ENCODE data around the gene VAPB. TPM values are rescaled to one million over a fixed set of nuclear protein-coding genes. Genes with fewer than 3 reads are reported as not detected.

VAPB gene
- total and polyA plus RNA-seq, 10 of the 15 experiments (the other 5 are each of a cell fraction or from before 2014, with no cell fraction given): 3.2 to 28.6 (median 20.5) TPM

DNA sequence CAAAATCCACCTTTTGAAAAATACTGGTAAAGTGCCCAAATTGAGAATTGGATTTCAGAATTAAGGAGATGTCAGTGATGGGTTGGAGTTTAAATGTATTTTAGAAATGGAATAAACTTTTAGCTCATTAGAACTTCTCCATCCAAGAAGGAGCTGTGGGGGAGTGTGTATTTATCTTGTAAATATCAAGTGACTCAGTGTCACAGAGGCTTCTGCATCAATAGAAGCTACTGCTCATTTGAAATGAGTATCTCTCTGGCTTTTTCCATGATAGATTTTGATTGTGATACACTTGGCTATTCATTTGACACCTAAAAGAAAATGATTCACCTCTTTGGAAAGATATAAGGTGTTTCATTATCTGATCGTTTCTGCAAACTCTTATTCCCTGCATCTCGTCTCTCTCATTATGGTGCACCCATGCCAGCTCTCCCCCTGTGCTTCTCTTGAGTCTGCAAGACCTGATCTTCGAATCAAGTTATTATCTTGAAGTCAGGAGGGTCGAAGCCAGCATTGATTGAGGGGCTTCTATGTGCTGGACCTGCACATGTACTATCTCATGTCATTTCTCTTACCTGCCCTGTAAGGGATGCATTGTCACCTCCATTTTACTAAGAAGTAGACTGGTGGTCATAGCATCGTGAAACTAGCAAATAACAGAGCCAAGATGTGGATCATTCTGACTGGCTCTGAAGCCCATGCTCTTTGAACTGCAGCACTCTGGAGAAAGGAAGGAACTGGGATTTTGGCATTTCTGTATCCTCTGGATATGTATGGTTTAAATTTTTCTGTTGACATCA, 30.1 kb downstream of the VAPB start:
- intact Hi-C loops (cut with micrococcal nuclease; ENCODE audit: unreplicated experiment) (no loop called here), in situ Hi-C loops (cut with MboI) (no loop called here)
- H3K79me2 ChIP-seq (ENCODE audit: control insufficient read depth, insufficient read depth, low read length): peaks cover 25% of the 10 kb centered on the region
- 92% methylated on average over 5 of the region's 5 CpGs for WGBS (ENCODE audit: insufficient coverage, insufficient replicate concordance, low lambda C conversion rate, missing lambda C conversion rate)
- ChIA-PET CTCF (interaction anchor here (1.3 to 1.6 kb wide), 2 partner anchors 14 to 19 kb away, joined by 3 read pairs; no protein-coding TSS in a partner anchor), RAD21 (ENCODE audit: unreplicated experiment) (interaction anchor here (0.6 to 0.9 kb wide), 2 partner anchors 10 to 11 kb away, joined by 3 read pairs; no protein-coding TSS in a partner anchor), POLR2A (no interaction called here), SMC1A (ENCODE audit: uncharacterized antibody, unreplicated experiment) (interaction anchor here (0.9 to 1.9 kb wide), 4 partner anchors 13 to 25 kb away, joined by 3 to 6 read pairs (median 5); no protein-coding TSS in a partner anchor)
- TF ChIP-seq TBL1XR1 (IDR thresholded peaks at IDR 0.05; ENCODE audit: low read depth, low read length): no peak
- TF ChIP-seq FOS (IDR thresholded peaks at IDR 0.05; ENCODE audit: borderline replicate concordance, extremely low read depth, insufficient read length): no peak
- TF ChIP-seq EGR1 (IDR thresholded peaks at IDR 0.05; ENCODE audit: borderline replicate concordance in 1 of 2, low read depth in 2 of 2, low read length in 2 of 2): no peak
- TF ChIP-seq FOXK2 (IDR thresholded peaks at IDR 0.05): no peak
- peaks cover 5 to 29% of the 10 kb centered on the region in 2 experiments for H3K36me3 ChIP-seq (ENCODE audit: control insufficient read depth in 2 of 2, insufficient read depth in 2 of 2, low read length in 1 of 2)
- FAIRE-seq (no peak), DNase-seq (ENCODE audit: low read depth, low spot score) (no peak), ATAC-seq (no peak)
- H3K4me2 ChIP-seq (ENCODE audit: control insufficient read depth, insufficient read depth): no peak overlapping the region
- H3K27ac ChIP-seq (ENCODE audit: control insufficient read depth, insufficient read depth): no peak overlapping the region
- no peak overlapping the region for H2AFZ ChIP-seq (ENCODE audit: control insufficient read depth, low read depth, low read length)
- H3K9ac ChIP-seq (ENCODE audit: control insufficient read depth, insufficient read depth, low read length): no peak overlapping the region
- H4K20me1 ChIP-seq (ENCODE audit: control insufficient read depth, insufficient read depth): no peaks in the 10 kb centered on the region
- H3K4me3 ChIP-seq: no peak overlapping the region
- no peaks in the 10 kb centered on the region for H3K27me3 ChIP-seq (replicated peaks in 1 of 2; ENCODE audit: control insufficient read depth in 2 of 2, insufficient read depth in 2 of 2, low read length in 1 of 2)
- H3K9me3 ChIP-seq (replicated peaks; ENCODE audit: control insufficient read depth, insufficient read depth, low read length): no peaks in the 10 kb centered on the region; the same call in 1 of the 3 replicates
- TSS peak; percentile 10 for BruUV-seq (replicated peaks)
- H3K4me1 ChIP-seq (ENCODE audit: control insufficient read depth, insufficient read depth, low read length): no peaks in the 10 kb centered on the region; the same call in 1 of the 2 replicates
